ENCODE data around the gene ABCG8. TPM values are rescaled to one million over a fixed set of nuclear protein-coding genes. Genes with fewer than 3 reads are reported as not detected.

ABCG8 gene
- total RNA-seq, 1 donor from 2014 or later, result not detected

- Mint-ChIP-seq H3K27ac (ENCODE audit: unreplicated experiment) (no peak overlapping the region), H3K4me1 (no peaks in the 10 kb centered on the region), H3K4me3 (no peak overlapping the region), H3K36me3 (ENCODE audit: low read depth) (peaks cover 5% of the 10 kb centered on the region), H3K27me3 (ENCODE audit: low read depth) (no peaks in the 10 kb centered on the region), H3K9me3 (peaks cover 1% of the 10 kb centered on the region)
- TF ChIP-seq CTCF (conservative IDR thresholded peaks at IDR 0.05), result no peak
- DNase-seq (ENCODE audit: low read depth, low spot score), result no peak
These were observed 28.3 kb upstream of the ABCG8 start for GRCh38 chr2:43810452-43810851.

DNA sequence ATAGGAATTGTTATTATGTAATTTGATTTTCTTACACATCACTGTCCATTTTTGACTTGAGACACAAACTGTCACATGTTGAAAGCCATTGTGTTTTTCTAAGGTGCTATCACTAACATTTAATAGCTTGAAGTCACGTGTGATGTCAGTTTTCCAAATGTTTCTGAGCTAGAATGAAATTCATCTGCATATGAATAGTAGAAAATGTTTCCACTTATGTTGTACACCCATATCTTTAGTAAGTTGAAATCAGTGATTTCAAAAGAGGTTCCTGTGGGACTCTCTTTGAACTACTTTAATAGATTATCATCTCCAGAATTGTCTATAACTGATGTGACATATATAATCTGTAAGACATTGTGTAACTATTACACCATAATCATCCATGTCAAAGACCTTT, 27.9 kb upstream of the ABCG8 start:
- H3K4me3 Mint-ChIP-seq, result no peak overlapping the region
- no peaks in the 10 kb centered on the region for H3K27me3 Mint-ChIP-seq (ENCODE audit: low read depth)
- H3K4me1 Mint-ChIP-seq, result no peaks in the 10 kb centered on the region
- peaks cover 4% of the 10 kb centered on the region for H3K9me3 Mint-ChIP-seq
- no peak for DNase-seq (ENCODE audit: low read depth, low spot score)
- TF ChIP-seq CTCF (conservative IDR thresholded peaks at IDR 0.05), result no peak
- H3K27ac Mint-ChIP-seq (ENCODE audit: unreplicated experiment), result no peak overlapping the region
- H3K36me3 Mint-ChIP-seq (ENCODE audit: low read depth), result peaks cover 6% of the 10 kb centered on the region

GRCh38 chr2:43812006-43812405, 26.8 kb upstream of the ABCG8 start:
- Mint-ChIP-seq H3K27me3 (ENCODE audit: low read depth) (no peaks in the 10 kb centered on the region), H3K9me3 (peaks cover 7% of the 10 kb centered on the region), H3K36me3 (ENCODE audit: low read depth) (peaks cover 9% of the 10 kb centered on the region), H3K4me1 (peaks cover 3% of the 10 kb centered on the region), H3K4me3 (no peak overlapping the region), H3K27ac (ENCODE audit: unreplicated experiment) (no peak overlapping the region)
- no peak for DNase-seq (ENCODE audit: low read depth, low spot score)
- TF ChIP-seq CTCF (conservative IDR thresholded peaks at IDR 0.05), result no peak

DNA sequence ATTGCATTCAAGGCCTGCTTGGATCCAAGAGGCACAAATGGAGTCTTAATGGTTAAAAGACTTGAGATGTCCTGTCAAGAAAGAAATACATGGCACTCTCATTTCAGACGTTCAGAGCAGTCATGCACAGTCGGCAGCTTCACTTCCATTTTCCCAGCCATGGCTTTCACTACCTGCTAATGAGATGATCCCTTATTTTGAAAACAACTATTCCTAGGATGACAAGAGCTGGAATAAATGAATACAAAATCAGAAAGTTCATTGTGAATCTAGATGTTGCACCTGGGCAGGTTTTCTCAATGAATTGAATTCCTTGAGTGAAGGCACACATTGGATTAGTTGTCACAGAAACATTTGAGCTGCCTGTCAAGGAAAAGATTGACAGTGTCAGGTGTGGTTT, 25.8 kb upstream of the ABCG8 start:
- H3K4me1 Mint-ChIP-seq, result peaks cover 3% of the 10 kb centered on the region
- no peak overlapping the region for H3K27ac Mint-ChIP-seq (ENCODE audit: unreplicated experiment)
- no peak for TF ChIP-seq CTCF (conservative IDR thresholded peaks at IDR 0.05)
- peaks cover 9% of the 10 kb centered on the region for H3K36me3 Mint-ChIP-seq (ENCODE audit: low read depth)
- no peak overlapping the region for H3K4me3 Mint-ChIP-seq
- peaks cover 7% of the 10 kb centered on the region for H3K9me3 Mint-ChIP-seq
- no peaks in the 10 kb centered on the region for H3K27me3 Mint-ChIP-seq (ENCODE audit: low read depth)
- no peak for DNase-seq (ENCODE audit: low read depth, low spot score)

- no peak overlapping the region for H3K27ac Mint-ChIP-seq (ENCODE audit: unreplicated experiment)
- no peak for DNase-seq (ENCODE audit: low read depth, low spot score)
- no peaks in the 10 kb centered on the region for H3K27me3 Mint-ChIP-seq (ENCODE audit: low read depth)
- peaks cover 9% of the 10 kb centered on the region for H3K36me3 Mint-ChIP-seq (ENCODE audit: low read depth)
- H3K9me3 Mint-ChIP-seq, result peaks cover 7% of the 10 kb centered on the region
- H3K4me1 Mint-ChIP-seq, result peaks cover 3% of the 10 kb centered on the region
- no peak for TF ChIP-seq CTCF (conservative IDR thresholded peaks at IDR 0.05)
- H3K4me3 Mint-ChIP-seq, result no peak overlapping the region
These were observed 24.1 kb upstream of the ABCG8 start for GRCh38 chr2:43814711-43815110.

GRCh38 chr2:43818761-43819160, 20.0 kb upstream of the ABCG8 start:
- Mint-ChIP-seq H3K27me3 (ENCODE audit: low read depth) (no peaks in the 10 kb centered on the region), H3K36me3 (ENCODE audit: low read depth) (peaks cover 9% of the 10 kb centered on the region), H3K4me1 (peaks cover 3% of the 10 kb centered on the region), H3K4me3 (no peak overlapping the region), H3K27ac (ENCODE audit: unreplicated experiment) (no peak overlapping the region), H3K9me3 (peaks cover 7% of the 10 kb centered on the region)
- no peak for TF ChIP-seq CTCF (conservative IDR thresholded peaks at IDR 0.05)
- no peak for DNase-seq (ENCODE audit: low read depth, low spot score)

Measured in neural crest cell (in vitro differentiated cells).